MM.1S (cell line): Measurements from ENCODE around the gene DCTN4.

Experiments used
- DNase-seq: peaks from one replicate; pipeline ENCODE4 v3.0.0-alpha.2; 2015
- H2AFZ ChIP-seq: fragments of 300-600 bp; sonication (generic); 2 replicates; pipeline ENCODE4 v1.6.0; 2016; ENCODE audit warnings: antibody characterized with exemption, low read length
- H3F3A ChIP-seq: fragments of 300-600 bp; sonication (generic); 2 replicates; pipeline ENCODE4 v1.6.1; 2016; ENCODE audit warnings: mild to moderate bottlenecking, antibody characterized with exemption, low read length, moderate library complexity, mixed read lengths; ENCODE audit not compliant: insufficient read depth
- H3K27ac ChIP-seq: fragments of 300-600 bp; sonication (generic); 2 replicates; pipeline ENCODE4 v1.5.1; 2016; ENCODE audit warnings: mild to moderate bottlenecking, low read length
- H3K27me3 ChIP-seq: fragments of 300-600 bp; sonication (generic); replicated peaks from 2 replicates; pipeline ENCODE4 v1.6.0; 2016; ENCODE audit warnings: low read length; ENCODE audit not compliant: insufficient read depth
- H3K36me3 ChIP-seq: fragments of 300-600 bp; sonication (generic); replicated peaks from 2 replicates; pipeline ENCODE4 v1.6.1; 2016; ENCODE audit warnings: mild to moderate bottlenecking, low read length, mixed read lengths; ENCODE audit not compliant: insufficient read depth
- H3K4me1 ChIP-seq: fragments of 300-600 bp; sonication (generic); 2 replicates; pipeline ENCODE4 v1.6.1; 2016; ENCODE audit warnings: low read length, mixed read lengths
- H3K4me2 ChIP-seq: fragments of 300-600 bp; sonication (generic); 2 replicates; pipeline ENCODE4 v1.6.0; 2016; ENCODE audit warnings: low read depth, low read length
- H3K4me3 ChIP-seq: fragments of 300-600 bp; sonication (generic); 2 replicates; pipeline ENCODE4 v1.5.1; 2016; ENCODE audit warnings: low read length, mixed read lengths
- H3K79me2 ChIP-seq: fragments of 300-600 bp; sonication (generic); 2 replicates; pipeline ENCODE4 v1.6.1; 2016; ENCODE audit warnings: mixed run types, low read length, mixed read lengths
- H3K9ac ChIP-seq: fragments of 300-600 bp; sonication (generic); 2 replicates; pipeline ENCODE4 v1.6.1; 2016; ENCODE audit warnings: low read length, mixed read lengths
- H3K9me2 ChIP-seq: fragments of 300-600 bp; sonication (generic); replicated peaks from 2 replicates; pipeline ENCODE4 v1.6.1; 2016; ENCODE audit warnings: mild to moderate bottlenecking, low read length, mixed read lengths; ENCODE audit not compliant: insufficient read depth
- H3K9me3 ChIP-seq: fragments of 300-600 bp; sonication (generic); replicated peaks from 2 replicates; pipeline ENCODE4 v1.6.1; 2016; ENCODE audit warnings: mild to moderate bottlenecking, low read length, mixed read lengths; ENCODE audit not compliant: insufficient read depth
- H4K20me1 ChIP-seq: fragments of 300-600 bp; sonication (generic); 2 replicates; pipeline ENCODE4 v1.6.1; 2016; ENCODE audit warnings: mild to moderate bottlenecking, low read length, moderate library complexity, mixed read lengths; ENCODE audit not compliant: insufficient read depth
- EZH2 ChIP-seq: fragments of 300-600 bp; sonication (generic); optimal IDR thresholded peaks from 2 replicates; pipeline ENCODE3; 2017; ENCODE audit warnings: low read depth, mild to moderate bottlenecking, antibody characterized with exemption, low read length, mixed read lengths
- EZH2phosphoT487 ChIP-seq: fragments of 300-600 bp; sonication (generic); IDR thresholded peaks from 2 replicates; pipeline ENCODE4 v1.6.1; 2018; ENCODE audit warnings: antibody characterized with exemption, low read length
- TF ChIP-seq, protein P1 (sequence below): fragments of 300-600 bp; sonication (generic); IDR thresholded peaks from 2 replicates; pipeline ENCODE4 v1.5.1; 2016; ENCODE audit warnings: antibody characterized with exemption, low read length, mixed read lengths

DCTN4 gene

DNA sequence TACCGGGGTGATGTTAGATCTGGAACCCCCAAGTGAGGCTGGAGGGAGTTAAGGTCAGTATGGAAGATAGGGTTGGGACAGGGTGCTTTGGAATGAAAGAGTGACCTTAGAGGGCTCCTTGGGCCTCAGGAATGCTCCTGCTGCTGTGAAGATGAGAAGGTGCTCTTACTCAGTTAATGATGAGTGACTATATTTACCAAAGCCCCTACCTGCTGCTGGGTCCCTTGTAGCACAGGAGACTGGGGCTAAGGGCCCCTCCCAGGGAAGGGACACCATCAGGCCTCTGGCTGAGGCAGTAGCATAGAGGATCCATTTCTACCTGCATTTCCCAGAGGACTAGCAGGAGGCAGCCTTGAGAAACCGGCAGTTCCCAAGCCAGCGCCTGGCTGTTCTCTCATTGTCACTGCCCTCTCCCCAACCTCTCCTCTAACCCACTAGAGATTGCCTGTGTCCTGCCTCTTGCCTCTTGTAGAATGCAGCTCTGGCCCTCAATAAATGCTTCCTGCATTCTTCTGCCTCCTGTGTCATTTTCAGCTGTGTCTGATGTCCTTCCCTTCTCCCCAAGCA lies 100.0 kb downstream of the DCTN4 start:
- no peaks in the 10 kb centered on the region for H3F3A ChIP-seq
- H4K20me1 ChIP-seq = no peaks in the 10 kb centered on the region
- H3K4me1 ChIP-seq = no peaks in the 10 kb centered on the region
- no peak overlapping the region for H3K4me2 ChIP-seq
- H3K9me2 ChIP-seq = no peaks in the 10 kb centered on the region
- H3K27me3 ChIP-seq = peaks cover 11% of the 10 kb centered on the region
- no peak for DNase-seq
- TF ChIP-seq EZH2phosphoT487 (no peak), EZH2 (no peak)
- TF ChIP-seq, protein P1, sequence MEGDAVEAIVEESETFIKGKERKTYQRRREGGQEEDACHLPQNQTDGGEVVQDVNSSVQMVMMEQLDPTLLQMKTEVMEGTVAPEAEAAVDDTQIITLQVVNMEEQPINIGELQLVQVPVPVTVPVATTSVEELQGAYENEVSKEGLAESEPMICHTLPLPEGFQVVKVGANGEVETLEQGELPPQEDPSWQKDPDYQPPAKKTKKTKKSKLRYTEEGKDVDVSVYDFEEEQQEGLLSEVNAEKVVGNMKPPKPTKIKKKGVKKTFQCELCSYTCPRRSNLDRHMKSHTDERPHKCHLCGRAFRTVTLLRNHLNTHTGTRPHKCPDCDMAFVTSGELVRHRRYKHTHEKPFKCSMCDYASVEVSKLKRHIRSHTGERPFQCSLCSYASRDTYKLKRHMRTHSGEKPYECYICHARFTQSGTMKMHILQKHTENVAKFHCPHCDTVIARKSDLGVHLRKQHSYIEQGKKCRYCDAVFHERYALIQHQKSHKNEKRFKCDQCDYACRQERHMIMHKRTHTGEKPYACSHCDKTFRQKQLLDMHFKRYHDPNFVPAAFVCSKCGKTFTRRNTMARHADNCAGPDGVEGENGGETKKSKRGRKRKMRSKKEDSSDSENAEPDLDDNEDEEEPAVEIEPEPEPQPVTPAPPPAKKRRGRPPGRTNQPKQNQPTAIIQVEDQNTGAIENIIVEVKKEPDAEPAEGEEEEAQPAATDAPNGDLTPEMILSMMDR = no peak
- no peaks in the 10 kb centered on the region for H3K36me3 ChIP-seq
- no peak overlapping the region for H3K27ac ChIP-seq
- H3K9ac ChIP-seq = no peak overlapping the region
- no peak overlapping the region for H3K4me3 ChIP-seq
- no peak overlapping the region for H2AFZ ChIP-seq
- no peaks in the 10 kb centered on the region for H3K79me2 ChIP-seq
- H3K9me3 ChIP-seq = no peaks in the 10 kb centered on the region
